Parathyroid adenoma (tissue), 2 donors: Measurements from ENCODE around the gene MTUS2.

ENCODE experiments used
- H2AFZ ChIP-seq: fragments of 300-600 bp; sonication (generic); one replicate; pipeline ENCODE4 v1.7.0; 2017; ENCODE audit warnings: antibody characterized with exemption, mild to moderate bottlenecking
- H3K27ac ChIP-seq: fragments of 300-600 bp; sonication (generic); one replicate; pipeline ENCODE4 v1.7.0; 2017
- H3K27me3 ChIP-seq: fragments of 300-600 bp; sonication (generic); one replicate; pipeline ENCODE4 v1.7.0; 2017; ENCODE audit warnings: low read length; ENCODE audit not compliant: control insufficient read depth, insufficient read depth
- H3K36me3 ChIP-seq: fragments of 300-600 bp; sonication (generic); one replicate; pipeline ENCODE4 v1.7.0; 2017; ENCODE audit warnings: low read length; ENCODE audit not compliant: control insufficient read depth, insufficient read depth
- H3K4me1 ChIP-seq: fragments of 300-600 bp; sonication (generic); one replicate; pipeline ENCODE4 v1.7.0; 2017; ENCODE audit warnings: control low read depth
- H3K4me2 ChIP-seq: fragments of 300-600 bp; sonication (generic); one replicate; pipeline ENCODE4 v1.7.0; 2017; ENCODE audit warnings: low read length
- H3K4me3 ChIP-seq: fragments of 300-600 bp; sonication (generic); one replicate; pipeline ENCODE4 v1.7.0; 2017; ENCODE audit warnings: low read depth, low read length
- H3K79me2 ChIP-seq: fragments of 300-600 bp; sonication (generic); one replicate; pipeline ENCODE4 v1.7.0; 2017; ENCODE audit warnings: control low read depth
- H3K9ac ChIP-seq: fragments of 300-600 bp; sonication (generic); one replicate; pipeline ENCODE4 v1.7.0; 2017; ENCODE audit warnings: mild to moderate bottlenecking
- H3K9me3 ChIP-seq: fragments of 300-600 bp; sonication (generic); one replicate; pipeline ENCODE4 v1.7.0; 2017; ENCODE audit warnings: low read length; ENCODE audit not compliant: control insufficient read depth
- TF ChIP-seq, protein P1 (sequence below): fragments of 300-600 bp; sonication (generic); IDR thresholded peaks from one replicate; pipeline ENCODE4 v1.7.0; 2017; ENCODE audit warnings: antibody characterized with exemption, mild to moderate bottlenecking
- donor health status: primary hyperparathyroidism.

The MTUS2 gene

DNA sequence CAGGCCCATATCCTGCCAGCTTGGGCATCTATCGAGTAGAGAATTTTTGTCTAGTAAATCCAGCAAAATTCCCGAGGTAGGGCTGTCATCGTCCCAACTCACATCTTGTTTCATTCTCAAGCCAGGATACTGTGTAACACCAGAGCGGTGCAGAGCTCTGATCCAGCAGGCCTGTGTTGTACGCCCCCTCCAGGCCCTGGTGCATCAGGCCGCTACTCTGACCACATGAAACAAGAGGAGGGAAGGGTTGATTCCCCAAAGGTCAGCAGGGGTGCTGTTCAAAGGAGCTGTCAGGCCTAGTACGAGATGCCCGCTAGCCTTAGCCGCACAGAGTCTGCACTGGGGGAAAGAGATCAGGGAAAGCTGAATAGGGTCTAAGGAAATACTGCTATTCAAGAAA is 499.3 kb downstream of the MTUS2 start:
- Histone ChIP-seq H2AFZ (no peak overlapping the region), H3K79me2 (no peaks in the 10 kb centered on the region), H3K36me3 (no peaks in the 10 kb centered on the region), H3K9ac (no peak overlapping the region), H3K4me2 (no peak overlapping the region), H3K27ac (no peak overlapping the region), H3K4me3 (no peak overlapping the region), H3K4me1 (no peaks in the 10 kb centered on the region), H3K27me3 (no peaks in the 10 kb centered on the region), H3K9me3 (no peaks in the 10 kb centered on the region)
- TF ChIP-seq, protein P1, sequence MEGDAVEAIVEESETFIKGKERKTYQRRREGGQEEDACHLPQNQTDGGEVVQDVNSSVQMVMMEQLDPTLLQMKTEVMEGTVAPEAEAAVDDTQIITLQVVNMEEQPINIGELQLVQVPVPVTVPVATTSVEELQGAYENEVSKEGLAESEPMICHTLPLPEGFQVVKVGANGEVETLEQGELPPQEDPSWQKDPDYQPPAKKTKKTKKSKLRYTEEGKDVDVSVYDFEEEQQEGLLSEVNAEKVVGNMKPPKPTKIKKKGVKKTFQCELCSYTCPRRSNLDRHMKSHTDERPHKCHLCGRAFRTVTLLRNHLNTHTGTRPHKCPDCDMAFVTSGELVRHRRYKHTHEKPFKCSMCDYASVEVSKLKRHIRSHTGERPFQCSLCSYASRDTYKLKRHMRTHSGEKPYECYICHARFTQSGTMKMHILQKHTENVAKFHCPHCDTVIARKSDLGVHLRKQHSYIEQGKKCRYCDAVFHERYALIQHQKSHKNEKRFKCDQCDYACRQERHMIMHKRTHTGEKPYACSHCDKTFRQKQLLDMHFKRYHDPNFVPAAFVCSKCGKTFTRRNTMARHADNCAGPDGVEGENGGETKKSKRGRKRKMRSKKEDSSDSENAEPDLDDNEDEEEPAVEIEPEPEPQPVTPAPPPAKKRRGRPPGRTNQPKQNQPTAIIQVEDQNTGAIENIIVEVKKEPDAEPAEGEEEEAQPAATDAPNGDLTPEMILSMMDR, result no peak

DNA sequence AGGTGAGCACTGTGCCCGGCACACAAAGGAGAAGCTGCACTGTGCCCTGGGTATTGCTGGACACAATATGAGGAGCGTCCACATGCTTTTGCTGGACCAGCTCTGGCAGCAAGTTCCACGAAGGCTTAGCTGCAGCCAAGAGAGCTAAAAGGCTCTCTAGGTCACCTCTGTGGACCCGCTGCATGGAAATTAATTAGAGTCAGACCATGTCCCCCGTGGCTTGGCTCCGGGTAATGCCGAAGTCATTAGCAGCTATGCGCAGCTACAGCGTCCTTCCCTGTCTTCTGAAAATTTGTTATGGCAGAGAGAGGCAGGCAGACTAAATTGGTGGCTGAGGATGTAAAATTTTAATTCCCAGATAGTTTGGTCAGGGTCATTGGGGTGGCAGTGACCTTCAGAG is 503.8 kb downstream of the MTUS2 start:
- Histone ChIP-seq H3K79me2 (no peaks in the 10 kb centered on the region), H3K9me3 (no peaks in the 10 kb centered on the region), H2AFZ (no peak overlapping the region), H3K4me1 (no peaks in the 10 kb centered on the region), H3K9ac (no peak overlapping the region), H3K4me2 (no peak overlapping the region), H3K27me3 (no peaks in the 10 kb centered on the region), H3K27ac (no peak overlapping the region), H3K36me3 (no peaks in the 10 kb centered on the region), H3K4me3 (no peak overlapping the region)
- TF ChIP-seq, protein P1, result no peak

DNA sequence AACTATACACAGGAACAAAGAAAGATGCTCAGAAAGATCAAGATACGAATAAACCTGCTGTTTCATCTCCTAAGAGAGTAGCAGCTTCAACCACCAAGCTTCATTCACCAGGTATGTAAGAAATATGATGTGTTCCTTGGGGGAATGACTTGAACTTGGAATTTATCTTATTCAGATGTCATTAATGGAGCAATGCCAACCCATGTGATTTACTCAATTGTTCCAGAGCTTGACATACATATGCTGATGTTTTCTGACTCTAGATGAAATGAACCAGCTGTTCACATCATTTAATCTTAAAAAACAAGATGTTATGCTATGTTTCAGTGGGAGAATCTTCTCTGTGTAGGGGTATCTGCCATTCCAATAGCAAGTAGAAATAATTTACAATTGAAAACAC is 504.5 kb downstream of the MTUS2 start:
- H3K4me2 ChIP-seq, result no peak overlapping the region
- H3K36me3 ChIP-seq, result no peaks in the 10 kb centered on the region
- TF ChIP-seq, protein P1, result no peak
- no peaks in the 10 kb centered on the region for H3K4me1 ChIP-seq
- H3K4me3 ChIP-seq, result no peak overlapping the region
- no peaks in the 10 kb centered on the region for H3K27me3 ChIP-seq
- H2AFZ ChIP-seq, result no peak overlapping the region
- no peak overlapping the region for H3K9ac ChIP-seq
- H3K79me2 ChIP-seq, result no peaks in the 10 kb centered on the region
- H3K9me3 ChIP-seq, result no peaks in the 10 kb centered on the region
- no peak overlapping the region for H3K27ac ChIP-seq

DNA sequence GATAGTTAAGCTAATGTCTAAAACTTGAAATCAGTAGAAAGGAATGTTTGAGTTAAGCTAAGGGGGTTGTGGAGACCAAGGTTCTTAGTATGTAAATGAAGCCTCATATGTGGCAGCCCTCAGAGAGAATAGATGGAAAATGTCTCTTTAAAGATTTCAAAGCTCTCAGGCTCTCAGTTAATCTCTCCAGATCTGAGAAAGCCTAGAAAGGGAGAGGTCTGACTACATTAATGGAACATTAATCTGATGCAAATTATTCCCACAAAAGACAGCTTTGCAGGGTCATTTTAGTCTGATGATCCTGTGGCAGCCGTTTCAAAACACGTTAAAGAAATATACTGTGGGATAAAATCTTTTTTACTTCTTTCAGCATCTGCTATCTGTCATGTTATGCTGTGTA is 508.4 kb downstream of the MTUS2 start:
- Histone ChIP-seq H3K27ac (no peak overlapping the region), H3K4me2 (no peak overlapping the region), H3K27me3 (no peaks in the 10 kb centered on the region), H3K36me3 (no peaks in the 10 kb centered on the region), H2AFZ (no peak overlapping the region), H3K79me2 (no peaks in the 10 kb centered on the region), H3K4me1 (no peaks in the 10 kb centered on the region), H3K9me3 (no peaks in the 10 kb centered on the region), H3K9ac (no peak overlapping the region), H3K4me3 (no peak overlapping the region)
- TF ChIP-seq, protein P1, result no peak

DNA sequence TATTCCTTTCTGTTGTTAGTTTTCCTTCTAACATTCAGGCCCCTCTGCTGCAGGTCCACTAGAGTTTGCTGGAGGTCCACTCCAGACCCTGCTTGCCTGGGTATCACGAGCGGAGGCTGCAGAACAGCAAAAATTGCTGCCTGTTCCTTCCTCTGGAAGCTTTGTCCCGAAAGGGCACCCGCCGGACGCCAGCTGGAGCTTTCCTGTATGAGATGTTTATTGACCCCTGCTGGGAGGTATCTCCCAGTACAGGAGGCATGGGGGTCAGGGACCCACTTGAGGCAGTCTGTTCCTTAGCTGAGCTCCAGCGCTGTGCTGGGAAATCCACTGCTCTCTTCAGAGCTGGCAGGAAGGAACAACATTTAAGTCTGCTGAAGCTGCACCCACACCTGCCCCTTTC is 516.2 kb downstream of the MTUS2 start:
- no peaks in the 10 kb centered on the region for H3K27me3 ChIP-seq
- H3K79me2 ChIP-seq, result no peaks in the 10 kb centered on the region
- H3K4me1 ChIP-seq, result no peaks in the 10 kb centered on the region
- H3K9ac ChIP-seq, result no peak overlapping the region
- no peaks in the 10 kb centered on the region for H3K9me3 ChIP-seq
- H3K4me3 ChIP-seq, result no peak overlapping the region
- no peak overlapping the region for H2AFZ ChIP-seq
- TF ChIP-seq, protein P1, result no peak
- no peak overlapping the region for H3K27ac ChIP-seq
- no peak overlapping the region for H3K4me2 ChIP-seq
- no peaks in the 10 kb centered on the region for H3K36me3 ChIP-seq
